KMS-11 (cell line): Measurements from ENCODE around the gene DLG2.

Experiments
- H2AFZ ChIP-seq: fragments of 200-600 bp; sonication (generic); 2 replicates; pipeline ENCODE4 v1.6.1; 2016; ENCODE audit warnings: antibody characterized with exemption, mixed run types, low read depth
- H3K27ac ChIP-seq: fragments of 200-600 bp; sonication (generic); 2 replicates; pipeline ENCODE4 v1.6.1; 2016; ENCODE audit warnings: mild to moderate bottlenecking, mixed run types
- H3K27me3 ChIP-seq: fragments of 200-600 bp; sonication (generic); 2 replicates; pipeline ENCODE4 v1.6.1; 2017; ENCODE audit warnings: mild to moderate bottlenecking, low read depth, mixed run types, moderate library complexity; ENCODE audit not compliant: insufficient read depth
- H3K36me3 ChIP-seq: fragments of 200-600 bp; sonication (generic); 2 replicates; pipeline ENCODE4 v1.6.1; 2017; ENCODE audit warnings: mild to moderate bottlenecking, mixed run types; ENCODE audit not compliant: insufficient read depth
- H3K4me1 ChIP-seq: fragments of 200-600 bp; sonication (generic); 2 replicates; pipeline ENCODE4 v1.6.1; 2016; ENCODE audit warnings: mild to moderate bottlenecking, low read depth, mixed run types; ENCODE audit not compliant: poor library complexity, severe bottlenecking
- H3K4me2 ChIP-seq: fragments of 200-600 bp; sonication (generic); 2 replicates; pipeline ENCODE4 v1.7.0; 2016; ENCODE audit warnings: mild to moderate bottlenecking, mixed run types
- H3K4me3 ChIP-seq: fragments of 200-600 bp; sonication (generic); IDR thresholded peaks from 2 replicates; pipeline ENCODE4 v1.6.1; 2017; ENCODE audit warnings: low read depth, low read length, mixed read lengths; ENCODE audit not compliant: insufficient read depth
- H3K79me2 ChIP-seq: fragments of 200-600 bp; sonication (generic); 2 replicates; pipeline ENCODE4 v1.6.1; 2016; ENCODE audit warnings: low read depth, mixed run types; ENCODE audit not compliant: insufficient read depth
- H3K9ac ChIP-seq: fragments of 200-600 bp; sonication (generic); 2 replicates; pipeline ENCODE4 v1.6.1; 2016; ENCODE audit warnings: mild to moderate bottlenecking, mixed run types
- H4K20me1 ChIP-seq: fragments of 200-600 bp; sonication (generic); 2 replicates; pipeline ENCODE4 v1.6.1; 2016; ENCODE audit warnings: mild to moderate bottlenecking, mixed run types; ENCODE audit not compliant: insufficient read depth
- TF ChIP-seq, protein P1 (sequence below): fragments of 200-600 bp; sonication (generic); conservative IDR thresholded peaks from 2 replicates; pipeline ENCODE4 v1.6.1; 2017; ENCODE audit warnings: low read depth, mild to moderate bottlenecking, antibody characterized with exemption, low read length, moderate library complexity, mixed read lengths

DLG2 gene

DNA sequence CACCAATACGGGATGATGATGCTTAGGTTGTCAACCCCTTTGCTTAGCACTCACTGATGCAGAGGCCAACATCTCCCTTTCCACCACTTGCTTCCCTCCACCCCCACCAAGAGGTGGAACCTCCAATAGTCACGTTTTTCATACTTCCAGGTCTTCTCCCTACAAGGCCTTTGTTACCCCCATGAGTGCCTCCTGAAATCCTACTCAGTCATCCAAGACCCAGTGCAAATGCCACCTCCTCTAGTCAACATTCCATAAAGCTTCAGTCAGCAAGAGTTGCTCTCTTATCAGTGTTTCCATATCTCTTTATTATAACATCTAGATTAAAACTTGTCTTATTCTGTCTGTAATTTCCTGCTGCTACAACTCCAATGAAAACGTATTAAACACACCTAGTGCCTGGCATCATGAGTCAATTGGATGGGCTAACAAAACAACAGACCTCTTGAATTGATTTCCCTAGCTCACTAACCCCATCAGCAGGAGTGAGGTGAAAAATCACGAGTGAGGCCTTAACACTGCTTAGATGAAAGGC lies 1970.3 kb downstream of the DLG2 start:
- Histone ChIP-seq H3K36me3 (no peaks in the 10 kb centered on the region), H2AFZ (no peak overlapping the region), H4K20me1 (no peaks in the 10 kb centered on the region), H3K9ac (no peak overlapping the region), H3K79me2 (no peaks in the 10 kb centered on the region), H3K4me1 (no peaks in the 10 kb centered on the region), H3K4me2 (no peak overlapping the region), H3K4me3 (no peak overlapping the region), H3K27me3 (no peaks in the 10 kb centered on the region), H3K27ac (no peak overlapping the region)
- TF ChIP-seq, protein P1, sequence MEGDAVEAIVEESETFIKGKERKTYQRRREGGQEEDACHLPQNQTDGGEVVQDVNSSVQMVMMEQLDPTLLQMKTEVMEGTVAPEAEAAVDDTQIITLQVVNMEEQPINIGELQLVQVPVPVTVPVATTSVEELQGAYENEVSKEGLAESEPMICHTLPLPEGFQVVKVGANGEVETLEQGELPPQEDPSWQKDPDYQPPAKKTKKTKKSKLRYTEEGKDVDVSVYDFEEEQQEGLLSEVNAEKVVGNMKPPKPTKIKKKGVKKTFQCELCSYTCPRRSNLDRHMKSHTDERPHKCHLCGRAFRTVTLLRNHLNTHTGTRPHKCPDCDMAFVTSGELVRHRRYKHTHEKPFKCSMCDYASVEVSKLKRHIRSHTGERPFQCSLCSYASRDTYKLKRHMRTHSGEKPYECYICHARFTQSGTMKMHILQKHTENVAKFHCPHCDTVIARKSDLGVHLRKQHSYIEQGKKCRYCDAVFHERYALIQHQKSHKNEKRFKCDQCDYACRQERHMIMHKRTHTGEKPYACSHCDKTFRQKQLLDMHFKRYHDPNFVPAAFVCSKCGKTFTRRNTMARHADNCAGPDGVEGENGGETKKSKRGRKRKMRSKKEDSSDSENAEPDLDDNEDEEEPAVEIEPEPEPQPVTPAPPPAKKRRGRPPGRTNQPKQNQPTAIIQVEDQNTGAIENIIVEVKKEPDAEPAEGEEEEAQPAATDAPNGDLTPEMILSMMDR = no peak

DNA sequence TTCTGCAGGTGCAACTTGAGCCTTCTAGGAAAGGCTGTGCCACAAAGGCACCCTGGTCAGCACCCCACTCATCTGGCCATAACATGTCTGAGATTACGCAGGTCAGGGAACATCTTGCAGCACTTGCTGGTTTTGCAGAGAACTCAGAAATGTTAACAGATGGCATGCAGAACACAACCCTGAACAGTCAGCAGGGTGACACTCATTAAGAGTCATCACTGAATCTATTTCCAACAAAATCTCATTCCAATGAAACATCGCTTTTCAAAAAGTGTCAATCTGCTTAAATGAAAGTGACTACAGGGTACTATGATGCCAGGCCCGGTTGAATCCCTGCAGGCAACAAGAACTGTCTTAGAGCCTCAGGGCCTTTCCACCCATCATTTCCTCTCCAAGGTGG lies 1971.2 kb downstream of the DLG2 start:
- no peak overlapping the region for H3K27ac ChIP-seq
- no peak overlapping the region for H2AFZ ChIP-seq
- H3K27me3 ChIP-seq = no peaks in the 10 kb centered on the region
- H3K9ac ChIP-seq = no peak overlapping the region
- no peak overlapping the region for H3K4me2 ChIP-seq
- TF ChIP-seq, protein P1 = no peak
- H3K4me1 ChIP-seq = no peaks in the 10 kb centered on the region
- H4K20me1 ChIP-seq = no peaks in the 10 kb centered on the region
- no peaks in the 10 kb centered on the region for H3K79me2 ChIP-seq
- H3K36me3 ChIP-seq = no peaks in the 10 kb centered on the region
- H3K4me3 ChIP-seq = no peak overlapping the region

DNA sequence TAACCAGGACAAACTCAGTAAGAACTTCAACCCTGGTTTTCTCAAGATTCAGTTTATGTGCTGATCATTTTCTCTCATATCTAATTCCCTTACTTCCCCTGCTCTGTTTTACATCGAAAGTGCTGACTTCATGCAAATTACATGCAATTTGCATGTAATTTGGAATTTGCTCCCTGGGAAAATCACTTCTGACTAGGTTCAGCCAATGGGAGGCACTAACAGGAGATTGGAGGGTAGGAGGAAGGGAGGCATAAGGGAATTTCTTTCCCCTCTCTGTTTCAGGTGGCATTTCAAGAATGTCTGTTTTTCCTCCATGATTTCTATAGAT lies 1977.7 kb downstream of the DLG2 start:
- no peaks in the 10 kb centered on the region for H3K4me1 ChIP-seq
- TF ChIP-seq, protein P1 = no peak
- H3K4me2 ChIP-seq = no peak overlapping the region
- H3K4me3 ChIP-seq = no peak overlapping the region
- no peak overlapping the region for H3K27ac ChIP-seq
- H3K79me2 ChIP-seq = no peaks in the 10 kb centered on the region
- no peak overlapping the region for H2AFZ ChIP-seq
- no peaks in the 10 kb centered on the region for H3K36me3 ChIP-seq
- H3K9ac ChIP-seq = no peak overlapping the region
- no peaks in the 10 kb centered on the region for H4K20me1 ChIP-seq
- H3K27me3 ChIP-seq = no peaks in the 10 kb centered on the region

DNA sequence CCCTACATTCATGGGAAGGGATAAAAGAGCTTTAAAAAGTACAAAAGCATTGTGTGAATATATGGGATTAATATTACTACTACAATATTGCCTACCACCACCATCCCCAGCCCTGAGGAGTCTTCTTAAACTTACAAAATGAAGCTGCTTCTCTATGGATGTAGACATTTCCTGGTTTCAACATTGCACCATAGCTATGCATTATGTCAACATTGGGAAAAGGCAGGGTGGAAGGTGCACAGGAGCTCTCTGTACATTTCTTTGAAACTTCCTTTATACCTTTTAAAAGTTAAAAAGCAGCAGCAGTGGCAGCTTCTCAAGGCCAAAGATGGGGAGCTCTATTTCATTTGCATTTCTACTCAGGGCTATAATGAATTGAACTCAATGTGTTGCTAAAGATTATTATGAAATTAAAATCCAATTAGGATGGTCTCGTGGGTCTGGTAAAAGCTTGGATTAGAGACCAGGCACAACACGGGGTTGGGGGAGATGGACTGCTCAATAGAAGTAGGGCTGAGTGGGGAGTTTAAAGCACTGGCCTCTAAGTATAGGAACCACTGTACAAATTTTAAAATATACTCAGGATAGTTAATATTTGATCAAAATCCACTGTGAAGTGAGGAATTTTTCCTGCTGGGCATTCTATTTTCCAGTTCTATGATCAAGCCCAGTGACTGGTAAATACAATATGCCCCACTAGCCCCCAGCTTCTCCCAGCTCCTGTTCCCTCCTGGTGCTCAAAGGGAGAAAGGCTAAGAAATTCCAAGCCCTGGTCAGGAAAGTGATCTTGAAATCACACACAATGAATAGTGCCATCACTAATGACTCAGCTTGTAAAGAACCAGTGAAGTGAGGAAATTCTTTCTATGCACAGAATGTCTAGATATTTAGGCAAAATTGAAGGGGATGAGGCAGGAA lies 1978.3 kb downstream of the DLG2 start:
- H3K27ac ChIP-seq = no peak overlapping the region
- H3K27me3 ChIP-seq = no peaks in the 10 kb centered on the region

More for the DNA sequence above, 1978.3 kb downstream of the DLG2 start:
- H3K79me2 ChIP-seq = no peaks in the 10 kb centered on the region
- no peak overlapping the region for H3K4me3 ChIP-seq
- no peak overlapping the region for H3K9ac ChIP-seq
- H3K4me2 ChIP-seq = no peak overlapping the region
- no peaks in the 10 kb centered on the region for H3K4me1 ChIP-seq
- TF ChIP-seq, protein P1 = no peak
- no peak overlapping the region for H2AFZ ChIP-seq
- no peaks in the 10 kb centered on the region for H3K36me3 ChIP-seq
- no peaks in the 10 kb centered on the region for H4K20me1 ChIP-seq
